ENCODE results near the gene FRMD4B.

Gene FRMD4B

GRCh38 chr3:69194431-69195165, 191.3 kb downstream of the FRMD4B start:
- no peak for DNase-seq

GRCh38 chr3:69193749-69194148, 192.1 kb downstream of the FRMD4B start:
- no peak for DNase-seq

GRCh38 chr3:69191516-69191915, 194.4 kb downstream of the FRMD4B start:
- DNase-seq, result no peak

- no peak for DNase-seq
These were observed 196.4 kb downstream of the FRMD4B start for GRCh38 chr3:69189487-69189886.

GRCh38 chr3:69186575-69187093, 199.3 kb downstream of the FRMD4B start:
- DNase-seq, result no peak

- no peak for DNase-seq
These were observed 203.1 kb downstream of the FRMD4B start for GRCh38 chr3:69182588-69183316.

- no peak for DNase-seq
These were observed 204.2 kb downstream of the FRMD4B start for GRCh38 chr3:69181592-69182211.

- no peak for DNase-seq
These were observed 204.9 kb downstream of the FRMD4B start for GRCh38 chr3:69180869-69181591.

GRCh38 chr3:69179740-69180372, 206.0 kb downstream of the FRMD4B start:
- DNase-seq, result no peak

GRCh38 chr3:69178838-69179739, 206.8 kb downstream of the FRMD4B start:
- DNase-seq, result no peak

DNA sequence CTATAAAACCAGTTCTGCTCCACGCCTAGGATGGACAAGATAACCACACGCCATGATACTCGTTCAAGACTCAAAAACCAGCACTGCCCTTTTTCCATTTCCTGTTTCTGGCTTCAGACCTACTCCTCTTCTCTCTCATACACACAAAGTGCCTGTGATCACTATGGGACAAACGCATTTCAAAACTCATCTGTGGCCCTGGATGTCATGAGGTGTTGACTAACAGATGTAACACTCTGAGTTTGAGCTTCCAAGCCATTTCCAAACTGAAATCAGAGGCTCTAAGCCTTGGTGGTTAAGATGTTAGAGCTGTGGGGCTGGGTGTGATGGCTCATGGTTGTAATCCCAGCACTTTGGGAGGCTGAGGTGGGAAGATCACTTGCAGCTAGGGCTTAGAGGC, 207.8 kb downstream of the FRMD4B start:
- no peak for DNase-seq

GRCh38 chr3:69174871-69175737, 210.8 kb downstream of the FRMD4B start:
- no peak for DNase-seq

GRCh38 chr3:69174445-69174844, 211.4 kb downstream of the FRMD4B start:
- DNase-seq, result no peak

DNA sequence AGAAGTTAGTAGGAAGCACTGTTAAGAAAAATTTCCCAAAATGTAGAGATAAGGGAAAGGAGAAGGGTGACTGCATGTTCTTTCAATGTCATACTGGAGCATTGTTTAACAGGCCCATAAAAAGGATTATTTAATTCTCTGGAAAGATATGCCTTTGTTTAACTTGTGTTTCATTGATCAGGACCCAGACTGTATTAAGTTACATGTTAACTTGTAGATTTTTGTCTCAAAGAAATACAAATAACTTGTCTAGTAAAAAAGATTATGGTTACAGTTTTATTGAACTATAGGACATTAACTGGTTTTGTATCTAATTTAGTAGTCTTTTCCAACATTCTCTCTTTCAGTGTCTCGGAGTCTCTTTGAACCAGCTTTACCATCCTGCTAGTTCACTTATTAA, 213.8 kb downstream of the FRMD4B start:
- no peak for DNase-seq

DNA sequence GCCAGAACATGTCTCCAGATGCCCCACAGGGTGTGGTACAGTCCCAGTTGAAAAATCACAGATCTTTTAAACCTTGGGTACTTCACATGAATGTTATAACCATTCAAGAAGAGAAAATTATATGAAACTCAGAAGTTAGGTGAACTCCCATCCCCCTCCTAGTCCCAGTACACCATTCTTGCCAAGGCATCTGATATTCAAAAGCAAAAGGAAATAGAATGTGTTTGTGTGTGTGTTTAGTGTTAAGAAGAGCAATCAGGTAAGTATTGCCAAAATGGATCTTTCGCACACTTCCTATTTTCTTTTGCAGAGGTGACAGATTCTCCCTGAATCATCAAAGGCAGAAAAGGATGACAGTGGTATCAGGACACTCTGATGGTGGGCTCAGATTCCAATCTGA, 219.4 kb downstream of the FRMD4B start:
- no peak for DNase-seq

GRCh38 chr3:69165744-69166143, 220.1 kb downstream of the FRMD4B start:
- no peak for DNase-seq

DNA sequence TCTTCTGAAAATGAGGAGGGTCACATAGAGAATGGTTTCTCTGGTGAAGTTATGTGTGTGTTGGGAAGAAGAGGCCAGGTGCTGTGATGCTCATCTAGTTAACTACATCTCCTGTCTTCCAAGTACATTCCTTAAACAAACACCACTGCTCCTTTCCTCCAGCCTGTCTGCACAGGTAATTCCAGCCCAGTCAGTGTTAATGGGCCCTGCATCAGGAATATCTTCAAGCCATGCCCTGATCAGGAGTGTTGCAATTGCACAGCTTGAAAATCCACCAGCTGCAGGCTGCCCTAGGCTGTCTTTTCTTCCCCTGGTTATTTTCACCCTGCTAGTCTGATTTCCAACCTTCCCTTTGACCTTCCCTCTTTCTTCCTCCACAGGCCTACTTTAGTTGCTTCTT, 221.6 kb downstream of the FRMD4B start:
- DNase-seq, result no peak

DNA sequence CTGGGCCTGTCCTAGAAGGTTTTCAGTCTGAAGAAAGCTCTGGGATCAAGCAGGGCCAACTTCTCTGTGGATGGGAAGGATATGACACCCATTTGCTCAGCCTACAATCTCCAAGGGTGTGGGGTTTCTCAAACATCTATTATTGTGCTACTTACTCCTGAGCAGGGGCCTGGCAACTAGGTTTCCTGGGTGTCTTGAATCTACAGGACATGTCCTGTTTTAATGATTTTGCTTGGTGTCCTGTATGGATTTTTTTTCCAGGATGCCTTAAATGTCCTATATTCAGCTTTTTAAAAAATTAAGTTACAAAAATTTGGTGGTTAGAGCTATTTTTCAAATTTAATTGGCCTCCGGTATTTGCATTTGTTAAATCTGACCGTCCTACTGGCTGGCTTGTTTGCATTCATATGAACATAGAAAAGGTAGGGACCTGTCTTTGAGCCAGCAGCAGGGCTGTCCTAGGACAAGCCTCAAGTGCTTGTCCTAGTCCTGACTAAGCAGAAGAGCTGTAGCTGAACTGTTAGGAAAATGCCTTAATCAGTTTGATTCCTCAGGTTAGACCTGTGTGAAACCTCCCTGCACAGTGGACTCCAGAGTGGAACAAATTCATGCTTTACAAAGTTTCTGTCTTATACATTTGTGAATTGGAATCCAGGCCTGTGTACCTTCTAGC, 223.4 kb downstream of the FRMD4B start:
- no peak for DNase-seq

DNA sequence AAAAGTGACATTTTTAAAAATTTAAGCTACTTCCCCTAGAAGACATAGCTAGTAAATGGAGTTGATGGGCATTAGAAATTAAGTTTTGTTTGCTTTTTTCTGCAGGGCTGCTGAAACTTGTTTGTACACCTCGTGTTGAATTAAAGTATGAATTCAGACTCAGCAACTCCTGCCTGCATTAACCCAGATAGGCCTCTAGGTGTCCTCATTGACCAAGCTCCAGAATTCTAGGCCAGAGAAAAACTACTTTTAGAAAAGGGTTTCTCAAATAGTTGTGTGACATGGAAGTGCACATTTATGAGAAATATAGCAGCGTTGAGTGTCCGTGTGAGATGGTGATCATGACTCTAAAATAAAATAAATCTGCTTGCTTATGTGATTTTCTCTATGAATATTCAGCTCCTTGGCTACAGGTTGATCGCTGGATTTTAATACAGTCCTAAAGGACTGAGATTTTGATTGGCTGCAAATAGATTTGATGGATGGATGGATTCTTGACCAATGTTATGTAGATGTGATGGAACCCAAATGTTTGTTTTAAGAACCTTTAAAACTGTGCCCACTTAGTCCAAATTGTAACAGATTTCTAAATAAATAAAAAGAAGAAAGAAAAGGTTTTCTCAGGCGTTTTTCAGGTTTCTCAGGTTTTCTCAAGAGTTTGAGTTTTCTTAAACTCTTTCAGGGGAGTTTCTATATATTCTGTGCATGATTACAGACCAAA, 224.1 kb downstream of the FRMD4B start:
- DNase-seq, result no peak
